Hematopoietic multipotent progenitor cell (in vitro differentiated cells): Measurements from ENCODE around the gene FEZF1. TPM values are rescaled to one million over a fixed set of nuclear protein-coding genes. Genes with fewer than 3 reads are reported as not detected.
A peak's percentile ranks its signal among the peaks of the same experiment; 100 is the strongest.

ENCODE experiments used
- DNase-seq, 3 donors: peaks; one replicate each; pipeline ENCODE4 v3.0.0-alpha.2; 2011 to 2015; ENCODE audit warnings: low read depth in 2 of 3, low spot score in 2 of 3
- total RNA-seq: library from RNA; depleted of rRNA; stranded (reverse); fragments of >200 nt; gene quantifications from one replicate; pipeline ENCODE4 v1.2.3, GENCODE V29; 2012

The FEZF1 gene
- not detected for total RNA-seq

- DNase-seq, result no peak
Measured at GRCh38 chr7:122304319-122304975, at the start of gene FEZF1. TSS of gene FEZF1 (minus strand) at chr7:122304750. CDS start at chr7:122304437, 313 bp downstream.

GRCh38 chr7:122352454-122352853, 47.9 kb upstream of the FEZF1 start:
- DNase-seq, result no peak

GRCh38 chr7:122350701-122351100, 46.2 kb upstream of the FEZF1 start:
- DNase-seq, result no peak

- DNase-seq, result no peak
Measured at GRCh38 chr7:122344303-122344620, 39.7 kb upstream of the FEZF1 start.

- no peak for DNase-seq
Measured at GRCh38 chr7:122343601-122344302, 39.2 kb upstream of the FEZF1 start.

- DNase-seq, result no peak
Measured at GRCh38 chr7:122340427-122340826, 35.9 kb upstream of the FEZF1 start.

- no peak for DNase-seq
Measured at GRCh38 chr7:122339145-122339904, 34.8 kb upstream of the FEZF1 start.

- DNase-seq, result no peak
Measured at GRCh38 chr7:122337011-122337410, 32.5 kb upstream of the FEZF1 start.

GRCh38 chr7:122329145-122329802, 24.7 kb upstream of the FEZF1 start:
- no peak for DNase-seq

- no peak for DNase-seq
Measured at GRCh38 chr7:122327969-122328368, 23.4 kb upstream of the FEZF1 start.

- no peak for DNase-seq
Measured at GRCh38 chr7:122316467-122317388, 12.2 kb upstream of the FEZF1 start.

- no peak for DNase-seq
Measured at GRCh38 chr7:122315507-122316466, 11.2 kb upstream of the FEZF1 start.

- no peak for DNase-seq
Measured at GRCh38 chr7:122314284-122314683, 9.7 kb upstream of the FEZF1 start.

- no peak for DNase-seq
Measured at GRCh38 chr7:122312789-122313188, 8.2 kb upstream of the FEZF1 start.

- no peak for DNase-seq
Measured at GRCh38 chr7:122311734-122312450, 7.3 kb upstream of the FEZF1 start.

- no peak for DNase-seq
Measured at GRCh38 chr7:122311050-122311700, 6.6 kb upstream of the FEZF1 start.

GRCh38 chr7:122310119-122311021, 5.8 kb upstream of the FEZF1 start:
- DNase-seq, result peak in 1 of 3 donors; percentile 47
